HG03025 (cell line): ENCODE data around the gene SUMF1.
A peak's percentile ranks its signal among the peaks of the same experiment; 100 is the strongest.

Experiments
- ATAC-seq: cut with Tn5 transposase; IDR thresholded peaks from one replicate; pipeline ENCODE4 v1.9.1; 2021; ENCODE audit warnings: mild to moderate bottlenecking, moderate library complexity; ENCODE audit not compliant: unreplicated experiment, low FRiP score

SUMF1 gene

DNA sequence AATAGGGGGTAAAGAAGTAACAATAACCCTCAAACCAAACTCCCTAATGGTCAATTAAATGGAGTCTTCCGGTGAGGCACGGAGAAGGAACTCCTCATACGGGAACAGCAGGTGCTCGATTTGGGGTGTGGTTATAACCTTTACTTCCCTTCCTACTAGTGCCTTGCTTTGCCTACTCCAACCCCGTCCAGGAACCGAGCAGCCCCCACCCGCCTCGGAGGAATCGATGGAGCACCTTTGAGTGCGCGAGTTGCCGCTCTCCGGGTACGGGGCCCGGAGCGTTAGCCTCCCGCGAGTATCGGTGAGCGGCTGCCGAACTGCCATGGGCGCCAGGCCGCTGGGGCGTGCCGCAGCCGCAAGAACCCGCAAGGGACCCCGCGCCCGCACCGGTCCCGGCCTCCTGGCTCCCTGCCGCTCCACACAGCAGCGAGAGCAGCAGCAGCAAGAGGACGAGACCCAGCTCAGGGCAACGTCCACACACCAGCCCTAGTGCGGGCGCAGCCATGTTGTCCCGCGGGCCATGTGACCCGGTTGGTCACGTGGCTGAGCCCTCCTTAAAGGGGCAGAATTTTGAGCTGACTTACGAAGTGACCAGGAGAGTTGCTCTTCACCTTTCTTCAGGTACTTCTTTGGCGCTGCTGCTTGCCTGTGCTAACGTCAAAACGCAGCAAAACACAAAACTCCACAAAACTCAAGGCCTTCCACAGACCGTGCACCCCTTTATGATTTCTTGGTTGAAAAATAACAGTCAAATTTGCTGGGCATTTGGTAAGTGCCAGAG is at the start of gene SUMF1:
Gene SUMF1, minus strand, starts transcription at position 529 of the 781 bp plus-strand sequence. Its CDS starts 24 bp downstream, at position 505.
- ATAC-seq, result peak; percentile 99

DNA sequence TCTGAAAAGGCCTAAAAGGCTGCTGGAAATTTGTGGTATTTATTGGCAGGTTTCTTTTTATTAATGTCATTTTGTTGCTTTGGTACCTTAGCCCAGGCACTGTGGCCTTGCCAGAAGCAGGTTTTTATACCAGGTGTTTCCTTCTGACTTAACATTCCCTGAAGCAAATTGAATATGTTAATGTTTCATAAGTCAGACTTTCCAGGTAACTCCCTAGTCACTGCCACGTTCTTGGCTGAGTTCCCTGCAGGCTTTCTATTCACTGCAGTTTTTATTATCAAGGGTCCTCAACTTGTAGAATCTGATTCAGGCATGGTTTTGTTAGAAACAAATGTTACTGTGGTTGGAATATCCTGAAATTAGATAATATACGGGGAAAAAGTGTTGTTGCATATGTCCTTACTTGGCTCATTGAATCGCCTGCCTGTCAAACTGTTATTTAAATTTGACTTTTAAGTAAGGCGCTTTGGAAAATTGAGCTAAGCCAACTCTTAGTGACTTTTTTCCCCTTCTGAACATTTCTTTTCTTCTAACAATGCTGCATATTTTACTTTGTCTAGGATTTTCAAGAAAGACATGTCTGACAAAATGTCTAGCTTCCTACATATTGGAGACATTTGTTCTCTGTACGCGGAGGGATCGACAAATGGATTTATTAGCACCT is 49.0 kb upstream of the SUMF1 start:
- ATAC-seq, result no peak

DNA sequence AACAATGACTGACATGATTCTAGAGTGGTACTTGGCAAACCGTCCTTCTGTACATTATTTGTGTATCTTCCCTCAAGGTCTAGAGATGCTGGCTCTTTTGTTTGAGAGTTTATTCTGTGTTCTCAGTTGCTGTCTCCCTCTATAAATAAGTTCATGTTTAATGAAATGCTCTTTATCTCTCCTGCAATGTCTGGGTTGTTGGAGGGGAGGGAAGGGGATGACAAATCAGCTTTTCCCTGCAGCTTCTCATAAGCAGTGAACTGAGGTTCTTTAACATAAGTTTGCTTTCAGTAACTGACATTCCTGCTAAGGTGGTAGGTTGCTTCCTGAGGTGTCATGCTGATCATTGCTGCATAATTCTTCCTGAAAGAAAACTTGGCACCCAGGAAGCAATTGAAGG is 47.8 kb upstream of the SUMF1 start:
- no peak for ATAC-seq

DNA sequence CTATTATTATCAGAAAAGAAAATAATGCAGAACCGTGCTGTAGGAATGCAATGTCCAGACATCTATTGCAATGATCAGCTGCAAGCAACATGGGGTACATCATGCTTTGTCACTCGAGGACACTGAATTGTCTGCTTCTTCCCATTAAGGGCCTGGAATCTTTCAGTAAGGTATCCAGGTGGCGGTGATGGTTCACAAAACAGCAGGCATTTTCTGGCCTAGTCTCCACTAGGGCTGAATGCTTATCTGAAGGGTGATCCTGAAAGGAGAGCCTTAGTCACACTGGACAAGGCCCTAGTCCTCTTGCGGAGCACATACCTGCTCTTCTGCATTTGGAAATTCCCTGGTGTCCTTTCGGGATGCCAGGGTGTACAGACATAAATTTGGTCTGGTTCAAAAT is 47.3 kb upstream of the SUMF1 start:
- ATAC-seq, result no peak

DNA sequence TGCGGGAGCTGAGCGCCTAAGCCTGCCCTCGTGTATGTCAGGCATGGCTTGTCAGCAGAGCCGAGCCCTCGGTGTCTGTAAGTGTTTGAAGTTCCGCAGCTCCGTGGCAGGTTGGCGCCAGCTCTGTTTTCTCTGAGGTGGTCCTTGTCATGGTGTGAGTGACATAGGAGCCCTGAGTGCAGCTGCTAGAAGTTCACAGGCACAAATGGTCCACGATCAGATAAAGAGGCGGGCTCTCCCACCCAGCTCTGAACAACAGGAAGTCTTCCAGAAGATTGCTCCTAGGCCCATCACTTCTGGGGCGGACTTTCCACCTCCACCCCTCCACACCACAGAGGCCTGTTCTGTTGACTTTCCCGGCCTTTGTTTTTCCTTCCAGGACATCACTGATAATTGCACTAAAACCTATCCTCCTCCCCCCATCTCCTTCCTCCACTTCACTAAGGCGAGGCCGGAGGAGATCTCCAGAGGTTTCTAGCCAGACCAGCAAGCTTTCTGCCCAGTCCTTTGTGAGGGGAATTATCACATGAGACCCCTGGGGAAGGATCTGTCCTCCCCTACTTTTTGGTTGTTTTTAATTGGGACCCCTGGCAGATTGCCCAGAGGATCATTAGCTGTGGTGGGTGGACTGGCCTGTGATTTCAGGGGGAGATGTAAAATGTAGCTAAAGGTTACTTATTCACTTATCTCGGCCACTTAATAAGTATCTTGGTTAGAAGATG is 46.0 kb upstream of the SUMF1 start:
- no peak for ATAC-seq

DNA sequence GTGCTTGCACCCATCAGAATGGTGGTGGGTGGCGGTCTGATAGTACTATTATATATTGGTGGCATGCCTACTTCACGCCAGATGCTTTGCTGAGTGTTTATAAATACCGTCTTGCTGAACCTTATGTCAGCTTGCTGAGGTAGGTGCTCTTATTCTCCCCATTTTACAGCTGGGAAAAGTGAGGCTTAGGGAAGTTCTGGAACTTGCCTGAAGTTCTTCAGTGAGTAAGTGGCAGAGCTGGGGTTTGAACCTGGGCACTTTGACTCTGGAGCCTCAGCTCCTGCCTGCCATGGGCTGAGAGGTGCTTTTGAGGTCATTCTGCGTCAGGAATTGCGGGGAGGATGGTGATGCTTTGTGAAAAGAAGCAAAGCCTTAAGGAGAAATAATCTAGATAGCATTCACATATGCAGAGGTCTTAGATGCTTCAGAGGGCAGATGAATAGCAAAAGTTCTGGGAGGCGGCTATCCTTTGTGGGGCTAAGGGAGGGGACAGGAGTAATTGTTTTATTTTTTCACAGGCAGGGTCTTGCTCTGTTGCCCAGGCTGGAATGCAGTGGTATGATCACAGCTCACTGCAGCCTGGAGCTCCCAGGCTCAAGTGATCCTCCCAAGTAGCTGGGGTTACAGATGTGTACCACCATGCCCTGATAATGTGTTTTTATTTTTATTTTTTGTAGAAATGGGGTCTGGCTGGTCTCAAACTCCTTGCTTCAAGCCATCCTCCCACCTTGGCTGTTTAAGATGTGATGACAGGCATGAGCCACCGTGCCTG is 44.6 kb upstream of the SUMF1 start:
- no peak for ATAC-seq

DNA sequence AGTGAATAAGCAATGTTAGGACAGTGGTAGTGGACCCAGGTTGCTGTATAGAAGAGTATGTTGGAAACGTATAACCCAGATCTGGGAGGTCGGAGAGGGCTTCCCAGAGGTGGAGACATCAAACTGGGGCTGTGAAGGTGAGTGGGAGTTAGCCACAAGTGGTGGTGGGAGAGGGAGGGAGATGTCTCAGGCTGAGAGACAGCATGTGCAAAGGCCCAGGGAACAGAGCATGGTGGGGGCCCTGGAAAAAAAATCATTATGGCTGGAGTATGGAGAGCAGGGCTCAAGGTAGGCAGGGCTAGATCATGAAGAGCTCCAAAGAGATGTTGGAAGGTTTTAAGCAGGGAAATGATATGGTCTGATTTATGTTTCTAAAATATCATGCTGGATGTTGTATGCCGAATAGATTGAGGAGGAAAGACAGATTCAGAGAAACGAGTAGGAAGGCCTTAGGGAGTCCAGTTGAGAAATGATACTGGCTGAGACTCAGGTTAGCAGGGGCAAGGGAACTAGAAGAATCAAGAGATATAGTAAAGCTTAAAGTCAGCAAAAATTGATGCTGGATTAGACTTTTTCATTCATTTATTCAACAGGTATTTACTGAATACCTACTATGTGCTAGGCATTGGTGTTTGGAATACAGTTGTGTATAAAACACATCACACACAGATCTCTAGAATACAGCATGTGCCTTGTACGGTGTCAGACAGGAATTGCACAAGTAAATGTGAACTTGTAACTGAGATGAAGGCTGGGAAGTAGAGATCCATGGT is 43.1 kb upstream of the SUMF1 start:
- no peak for ATAC-seq

DNA sequence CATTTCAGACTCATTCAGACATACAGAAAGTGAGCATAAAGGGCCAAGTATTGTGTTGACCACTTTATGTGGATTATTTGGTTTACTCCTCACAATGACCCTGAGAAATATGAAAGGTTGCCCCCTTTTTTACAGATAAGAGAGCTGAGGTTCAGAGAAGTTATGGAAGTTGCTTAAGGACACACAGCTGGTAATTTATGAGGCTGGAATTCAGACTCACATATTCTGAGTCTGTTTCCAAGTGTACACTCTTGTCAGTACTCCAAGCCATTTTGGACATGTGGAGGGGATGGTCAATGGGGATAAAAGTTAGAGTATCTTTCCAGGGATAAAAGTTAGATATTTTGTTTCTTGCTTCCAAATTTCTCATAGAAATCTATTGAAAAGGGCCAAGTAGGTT is 42.0 kb upstream of the SUMF1 start:
- ATAC-seq, result no peak

DNA sequence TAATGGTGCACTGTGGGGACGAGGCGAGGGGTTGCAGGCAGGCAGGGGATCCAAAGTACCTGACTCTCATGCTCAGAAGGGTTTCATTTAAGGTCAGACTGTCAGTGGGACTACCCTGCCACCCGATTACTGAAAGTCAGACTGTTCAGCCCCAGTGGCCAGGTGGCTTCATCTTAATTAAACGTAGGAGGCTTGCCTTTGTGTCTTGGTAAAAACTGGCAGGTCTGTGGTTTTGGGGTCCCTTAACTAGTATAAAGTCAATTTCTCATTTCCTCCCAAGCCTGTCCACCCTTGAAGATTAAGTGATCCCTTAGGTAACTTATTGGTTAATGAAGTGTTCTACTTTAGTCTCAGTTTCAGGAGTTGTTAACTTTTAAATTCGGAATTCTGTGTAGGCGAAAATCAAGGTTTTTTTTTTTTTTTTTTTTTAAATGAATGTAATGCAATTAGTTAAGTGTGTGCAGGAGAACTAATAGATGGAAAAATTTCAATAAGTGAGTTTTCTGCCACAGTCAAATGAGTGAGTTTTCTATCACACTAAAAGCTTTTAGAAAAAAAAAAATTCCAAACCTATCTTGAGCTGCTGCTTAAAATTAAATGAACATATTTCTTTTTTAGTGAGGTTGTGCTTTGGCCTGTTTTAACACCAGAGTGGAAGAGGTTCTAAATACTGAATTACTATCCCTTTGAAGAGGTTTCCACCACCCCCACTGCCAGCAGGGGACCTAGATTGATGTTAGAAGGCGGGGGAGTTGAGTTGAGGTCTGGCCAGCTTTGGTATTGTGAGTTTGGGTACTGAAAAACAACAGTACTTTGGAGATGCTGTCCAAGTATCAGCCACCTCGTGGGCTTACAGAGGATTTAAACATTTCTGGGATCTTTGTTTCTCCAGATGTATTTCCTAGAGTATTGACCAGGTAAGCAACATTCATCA is 41.2 kb upstream of the SUMF1 start:
- ATAC-seq, result peak; percentile 45

DNA sequence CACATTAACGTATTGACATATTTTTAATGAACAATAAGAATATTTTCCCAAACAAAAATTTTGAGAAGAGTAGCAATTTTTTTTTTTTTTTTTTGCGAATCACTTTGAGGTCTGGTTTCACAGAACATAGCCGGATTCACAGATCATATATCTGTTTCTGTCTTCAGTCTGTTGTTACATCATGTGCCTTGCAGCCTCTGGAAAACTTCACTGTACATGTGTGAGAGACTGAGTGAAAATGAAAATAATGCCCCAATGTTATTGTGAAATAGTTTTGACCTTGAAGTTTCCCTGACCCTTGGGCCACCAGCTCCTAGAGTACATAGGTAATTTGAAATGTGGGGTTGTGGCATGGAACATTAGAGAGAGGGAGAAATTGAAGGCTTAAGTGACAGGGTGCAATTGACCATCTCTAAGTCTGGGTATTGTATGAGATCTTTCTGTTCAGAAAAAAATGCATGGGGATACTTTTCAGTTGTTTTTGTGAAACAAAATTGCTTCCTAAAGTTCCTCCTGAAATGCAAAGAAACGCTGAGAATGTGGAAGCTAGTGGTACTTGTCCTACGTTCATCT is 40.0 kb upstream of the SUMF1 start:
- ATAC-seq, result no peak

DNA sequence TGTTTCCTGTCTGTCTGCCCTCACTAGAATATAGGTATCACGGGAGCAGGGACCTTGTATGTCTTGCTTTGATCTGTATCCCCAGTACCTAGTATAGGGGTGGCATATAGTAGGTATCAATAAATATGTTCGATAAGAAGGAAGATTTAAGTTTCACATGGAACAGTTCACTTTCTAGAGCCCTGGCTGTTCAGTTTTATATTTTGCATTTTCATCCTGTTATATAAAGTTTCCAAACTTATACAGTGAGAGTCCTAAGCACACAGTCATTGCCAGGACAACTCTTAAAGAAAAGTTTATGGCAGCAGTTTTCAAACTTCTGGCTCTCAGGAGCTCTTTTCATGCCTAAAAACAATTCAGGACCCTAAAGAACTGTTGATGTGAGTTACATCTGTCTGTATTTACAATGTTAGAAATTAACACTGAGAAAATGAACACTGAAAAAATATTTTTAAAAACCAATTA is 39.5 kb upstream of the SUMF1 start:
- no peak for ATAC-seq

DNA sequence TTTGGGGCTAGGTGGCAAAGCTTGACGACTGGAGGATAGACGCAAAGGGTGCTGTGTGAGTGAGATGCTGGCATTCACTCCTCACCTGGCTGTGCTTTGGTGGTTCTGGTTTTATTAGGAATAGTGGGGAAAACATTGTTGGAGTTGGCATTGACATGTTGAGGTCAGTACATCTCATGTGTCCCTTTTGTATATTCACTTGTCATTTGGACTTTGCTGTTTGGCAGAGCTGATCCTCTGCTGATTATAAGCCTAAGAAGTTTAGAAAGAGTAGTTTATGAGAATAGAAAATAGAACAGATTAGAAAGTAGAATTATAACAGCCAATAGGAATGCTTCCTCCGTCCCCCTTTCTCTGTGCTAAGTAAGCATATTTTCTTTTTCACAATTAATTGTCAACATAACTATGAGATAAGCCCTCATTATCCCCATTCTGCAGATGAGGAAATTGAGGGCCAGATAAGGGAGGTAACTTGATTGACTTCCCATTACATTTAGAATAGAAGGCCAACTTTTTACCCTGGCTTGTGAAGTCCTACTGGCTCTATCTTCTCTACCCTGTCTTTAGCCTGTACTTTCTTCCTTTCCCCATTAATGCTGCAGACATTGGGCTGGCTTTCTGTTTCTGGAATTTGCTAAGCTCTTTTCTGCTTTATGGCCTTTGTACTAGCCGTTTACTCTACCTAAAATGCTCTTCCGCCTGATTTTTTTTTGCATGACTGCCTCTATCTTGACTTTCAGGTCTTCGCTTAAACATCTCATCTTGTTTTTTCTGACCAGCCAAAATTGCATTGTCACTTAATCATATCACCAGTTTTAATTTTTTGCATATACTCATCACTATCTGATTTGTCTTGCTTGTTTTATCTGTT is 38.9 kb upstream of the SUMF1 start:
- no peak for ATAC-seq

DNA sequence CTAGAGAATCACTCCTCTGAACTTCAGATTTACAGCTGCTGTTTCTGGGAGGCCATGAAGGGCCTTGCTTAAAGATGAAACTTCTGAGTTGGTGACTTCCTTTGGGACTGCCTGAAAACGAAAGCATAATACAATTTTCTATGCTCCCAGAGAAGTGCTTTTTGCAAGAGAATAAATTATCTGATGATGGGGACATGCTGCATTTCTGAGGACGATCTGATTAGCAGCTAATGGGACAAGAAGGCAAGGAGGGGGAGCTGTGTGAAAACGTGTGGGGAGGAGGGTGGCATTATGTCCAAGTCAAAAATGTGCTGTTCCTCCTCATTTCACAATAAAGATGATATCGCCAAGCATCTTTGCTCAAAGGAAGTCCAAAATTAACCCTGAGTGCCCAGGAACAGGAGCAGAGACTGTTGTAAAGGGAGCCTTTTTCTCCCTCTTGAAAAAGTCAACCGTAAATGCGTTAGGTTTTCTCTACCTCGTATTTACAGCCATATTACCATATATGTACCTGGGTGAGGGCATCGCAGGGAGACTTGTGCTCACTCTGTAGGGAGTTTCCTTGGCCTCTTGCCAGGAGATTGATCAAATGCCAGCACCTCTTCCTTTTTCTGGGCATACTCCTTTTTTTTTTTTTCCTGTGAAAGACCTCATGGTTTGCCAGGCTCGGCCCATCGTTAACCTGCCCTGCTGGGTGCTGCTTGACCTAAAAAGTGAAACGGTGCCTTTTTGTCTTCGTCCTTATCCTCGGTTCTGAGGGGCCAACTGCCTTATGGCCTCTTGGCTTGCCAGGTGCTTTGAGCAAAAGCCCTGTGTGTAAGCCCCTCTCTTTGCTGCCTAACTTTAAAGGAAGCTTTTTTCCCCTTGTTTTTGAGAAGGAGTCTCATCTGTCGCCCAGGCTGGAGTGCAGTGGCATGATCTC is 37.5 kb upstream of the SUMF1 start:
- ATAC-seq, result no peak

DNA sequence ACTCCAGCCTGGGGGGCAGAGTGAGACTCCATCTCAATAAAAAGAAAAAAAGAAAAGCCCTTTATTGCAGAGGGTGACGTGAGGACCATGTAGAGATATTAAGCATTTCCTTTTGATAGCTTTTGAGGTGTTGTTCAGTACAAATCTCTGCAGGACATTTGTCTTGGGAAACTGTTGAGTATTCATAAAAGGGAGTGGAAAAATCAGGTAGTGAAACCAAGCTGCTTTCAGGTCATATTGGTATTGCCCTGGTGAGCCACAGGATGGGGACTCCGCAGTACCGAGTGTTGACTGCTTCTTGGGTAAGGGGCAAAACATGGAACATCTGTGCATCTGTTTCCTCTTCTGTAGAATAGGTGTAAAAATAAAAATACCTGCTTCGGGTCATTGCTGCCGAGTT is 36.0 kb upstream of the SUMF1 start:
- ATAC-seq, result peak; percentile 65

DNA sequence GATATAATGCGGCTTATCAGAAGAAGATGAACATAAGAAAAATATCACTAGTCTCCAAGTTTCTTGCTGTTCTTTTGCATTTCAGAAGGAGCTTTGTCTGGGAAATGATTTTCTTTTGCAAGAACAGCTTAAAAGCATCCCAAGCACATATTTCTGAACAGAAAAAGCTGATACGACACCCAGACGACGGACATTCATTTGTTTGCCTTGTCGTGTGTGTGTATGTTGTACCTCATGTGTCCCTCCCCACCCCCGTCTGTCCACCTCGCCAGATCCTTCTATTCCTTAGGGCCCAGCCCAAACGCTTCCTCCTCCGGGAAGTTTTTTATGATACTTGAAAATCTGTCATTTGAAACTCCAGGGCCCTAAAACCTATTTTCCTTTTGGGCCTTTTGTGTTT is 34.9 kb upstream of the SUMF1 start:
- no peak for ATAC-seq

DNA sequence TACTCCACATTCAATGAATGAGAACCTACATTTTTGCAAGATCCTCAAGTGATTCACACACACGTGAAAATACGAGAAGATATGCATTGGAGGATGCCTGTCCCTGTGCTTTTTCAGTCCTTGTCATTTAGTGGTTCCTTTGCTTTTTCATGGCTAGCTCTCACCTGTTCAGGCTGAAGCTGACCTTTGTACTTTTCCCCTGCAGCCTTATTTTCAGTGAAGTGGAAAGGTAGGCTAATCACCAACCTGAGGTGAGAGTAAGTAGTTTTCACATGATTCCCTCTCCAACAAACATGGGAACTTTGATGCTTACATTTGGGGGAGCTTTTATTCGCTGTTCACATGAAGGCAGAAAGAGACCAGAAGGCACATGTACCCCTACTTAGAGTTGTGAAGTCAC is 34.4 kb upstream of the SUMF1 start:
- no peak for ATAC-seq

DNA sequence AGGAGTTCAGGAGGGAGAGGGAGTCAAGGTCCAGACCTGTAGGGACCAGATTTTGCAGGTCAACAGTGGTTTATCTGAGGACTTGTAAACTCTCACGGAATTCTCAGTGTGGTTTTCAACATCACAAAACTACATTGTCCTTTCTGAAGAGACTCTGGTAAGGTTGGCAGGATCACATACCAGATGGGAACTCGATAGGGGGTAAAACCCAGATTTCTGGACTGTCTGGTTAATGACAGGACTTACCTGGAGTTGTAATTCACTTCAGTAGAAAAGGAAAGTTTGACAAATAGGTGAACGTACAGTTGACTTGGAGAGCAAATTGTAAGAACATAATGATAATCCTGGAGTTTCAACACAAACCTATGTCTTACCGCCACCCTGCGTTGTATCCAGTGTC is 31.4 kb upstream of the SUMF1 start:
- ATAC-seq, result no peak
